SK-N-SH (cell line): ENCODE measurements around the gene RPGRIP1L. TPM values are rescaled to one million over a fixed set of nuclear protein-coding genes. Genes with fewer than 3 reads are reported as not detected.
"Not testable (repeated sequence)": the region's sequence is repeated elsewhere in the genome, so short reads cannot be mapped to it uniquely, and the experiment has no call there.

ENCODE experiments used
- CTCF ChIA-PET: fragments of 300-600, 350-600 bp; formaldehyde crosslinking; extraction: SDS; loops from one replicate; lab custom pipeline; 2021; lab: Yijun Ruan, JAX
- POLR2A ChIA-PET: fragments of 350-600 bp; sonication (Branson Sonifier 250); formaldehyde crosslinking; extraction: SDS; loops from one replicate; lab custom pipeline; 2020; ENCODE audit warnings: antibody characterized with exemption, inconsistent platforms; lab: Yijun Ruan, JAX
- DNase-seq: peaks from one replicate; pipeline ENCODE4 v3.0.0; 2012
- H2AFZ ChIP-seq: fragments of 200-600 bp; sonication (generic); 2 replicates; pipeline ENCODE4 v1.8.1; 2016; ENCODE audit warnings: antibody characterized with exemption, mild to moderate bottlenecking, low read depth
- H3F3A ChIP-seq: fragments of 200-600 bp; sonication (generic); replicated peaks from 2 replicates; pipeline ENCODE3; 2016; ENCODE audit warnings: antibody characterized with exemption, mild to moderate bottlenecking; ENCODE audit not compliant: insufficient read depth
- H3K27ac ChIP-seq, 2 experiments: fragments of 200-500 bp in 1 of 2; fragments of 200-600 bp in 1 of 2; sonication (Bioruptor generic) in 1 of 2; sonication (generic), shearing (Covaris generic) in 1 of 2; 2 replicates each; pipeline versions ENCODE4 v1.5.1 to v1.6.1; 2014 to 2016; ENCODE audit warnings: low read depth in 2 of 2, inconsistent platforms in 1 of 2, low read length in 1 of 2, mild to moderate bottlenecking in 1 of 2, mixed read lengths in 1 of 2
- H3K27me3 ChIP-seq: fragments of 200-600 bp; sonication (generic), shearing (Covaris generic); 2 replicates; pipeline ENCODE4 v1.6.1; 2016; ENCODE audit warnings: mixed run types; ENCODE audit not compliant: insufficient read depth
- H3K36me3 ChIP-seq, 2 experiments: fragments of 200-500 bp in 1 of 2; fragments of 200-600 bp in 1 of 2; sonication (Bioruptor generic) in 1 of 2; sonication (generic) in 1 of 2; replicated peaks in 1 of 2; 2 replicates each; pipeline versions ENCODE3 to v1.5.1; 2014 to 2016; ENCODE audit warnings: low read length in 1 of 2, mild to moderate bottlenecking in 1 of 2; ENCODE audit not compliant: insufficient read depth in 2 of 2, control insufficient read depth in 1 of 2
- H3K4me1 ChIP-seq, 2 experiments: fragments of 200-500 bp in 1 of 2; fragments of 200-600 bp in 1 of 2; sonication (Bioruptor generic) in 1 of 2; sonication (generic), shearing (Covaris generic) in 1 of 2; 2 replicates each; pipeline versions ENCODE4 v1.5.1 to v1.6.1; 2014 to 2016; ENCODE audit warnings: low read depth in 1 of 2, low read length in 1 of 2, mixed run types in 1 of 2; ENCODE audit not compliant: insufficient read depth in 2 of 2, control insufficient read depth in 1 of 2
- H3K4me2 ChIP-seq: fragments of 200-600 bp; sonication (generic), shearing (Covaris generic); 2 replicates; pipeline ENCODE4 v1.6.1; 2017; ENCODE audit warnings: mixed run types
- H3K4me3 ChIP-seq, 2 experiments: fragments of 200-500 bp in 1 of 2; fragments of 200-600 bp in 1 of 2; sonication (Bioruptor generic) in 1 of 2; sonication (generic), shearing (Covaris generic) in 1 of 2; 2 replicates each; pipeline versions ENCODE4 v1.5.1 to v1.8.1; 2014 to 2016; ENCODE audit warnings: low read depth in 2 of 2, inconsistent platforms in 1 of 2, low read length in 1 of 2, mild to moderate bottlenecking in 1 of 2, mixed read lengths in 1 of 2, moderate library complexity in 1 of 2
- H3K79me2 ChIP-seq: fragments of 200-600 bp; sonication (generic); 2 replicates; pipeline ENCODE4 v1.8.1; 2017; ENCODE audit warnings: mild to moderate bottlenecking; ENCODE audit not compliant: insufficient read depth
- H3K9ac ChIP-seq: fragments of 200-600 bp; sonication (generic); 2 replicates; pipeline ENCODE4 v1.6.1; 2017; ENCODE audit warnings: mixed run types
- H3K9me2 ChIP-seq: fragments of 200-600 bp; sonication (generic); 2 replicates; pipeline ENCODE4 v1.6.1; 2017; ENCODE audit warnings: mixed run types
- H3K9me3 ChIP-seq: fragments of 200-600 bp; sonication (generic); 2 replicates; pipeline ENCODE4 v1.6.1; 2017; ENCODE audit warnings: mixed run types, mild to moderate bottlenecking, moderate library complexity
- H4K20me1 ChIP-seq: fragments of 200-600 bp; sonication (generic); 2 replicates; pipeline ENCODE4 v1.6.1; 2017; ENCODE audit warnings: mild to moderate bottlenecking, mixed run types; ENCODE audit not compliant: insufficient read depth
- CHD2 ChIP-seq: fragments of 150-350 bp; IDR thresholded peaks from 2 replicates; pipeline ENCODE4 v1.6.1; 2018; ENCODE audit warnings: low read length; ENCODE audit not compliant: partially characterized antibody
- CTCF ChIP-seq: fragments of 200-600 bp; sonication (generic); IDR thresholded peaks from 2 replicates; pipeline ENCODE4 v1.6.1; 2017; ENCODE audit warnings: antibody characterized with exemption, mild to moderate bottlenecking, moderate library complexity
- ELF1 ChIP-seq: IDR thresholded peaks from 2 replicates; pipeline ENCODE4 v1.4.0; 2012
- FOSL2 ChIP-seq: IDR thresholded peaks from 2 replicates; pipeline ENCODE4 v1.4.0; 2012; ENCODE audit warnings: low read depth, mild to moderate bottlenecking, moderate library complexity, borderline replicate concordance
- GATA2 ChIP-seq: sonication (generic); formaldehyde crosslinking; IDR thresholded peaks from 2 replicates; pipeline ENCODE4 v1.5.0; 2020; ENCODE audit warnings: mild to moderate bottlenecking, missing genetic modification reagents
- MAX ChIP-seq: IDR thresholded peaks from 2 replicates; pipeline ENCODE4 v1.4.0; 2012; ENCODE audit warnings: low read depth
- MEF2A ChIP-seq: IDR thresholded peaks from 2 replicates; pipeline ENCODE4 v1.4.0; 2012; ENCODE audit warnings: low read depth, borderline replicate concordance
- MXI1 ChIP-seq: IDR thresholded peaks from 2 replicates; pipeline ENCODE4 v1.6.1; 2012; ENCODE audit warnings: mild to moderate bottlenecking, low read depth, low read length, improper control_type of control experiment
- NFIC ChIP-seq: IDR thresholded peaks from 2 replicates; pipeline ENCODE4 v1.4.0; 2012; ENCODE audit warnings: borderline replicate concordance
- NRF1 ChIP-seq: IDR thresholded peaks from 2 replicates; pipeline ENCODE4 v1.6.1; 2012; ENCODE audit warnings: low read depth, mild to moderate bottlenecking, low read length
- POLR2AphosphoS5 ChIP-seq: IDR thresholded peaks from 2 replicates; pipeline ENCODE4 v1.6.1; 2012; ENCODE audit warnings: low read depth, low read length
- RFX5 ChIP-seq: IDR thresholded peaks from 2 replicates; pipeline ENCODE4 v1.6.1; 2012; ENCODE audit warnings: mild to moderate bottlenecking, improper control_type of control experiment, low read length
- RXRA ChIP-seq: IDR thresholded peaks from 2 replicates; pipeline ENCODE4 v1.4.0; 2012; ENCODE audit warnings: low read depth, mild to moderate bottlenecking, borderline replicate concordance
- SIN3A ChIP-seq: IDR thresholded peaks from 2 replicates; pipeline ENCODE4 v1.6.1; 2012; ENCODE audit warnings: low read depth, mild to moderate bottlenecking, low read length, moderate library complexity, borderline replicate concordance
- TAF1 ChIP-seq: IDR thresholded peaks from 2 replicates; pipeline ENCODE4 v1.6.1; 2012; ENCODE audit warnings: low read depth, mild to moderate bottlenecking, low read length, moderate library complexity, borderline replicate concordance
- TCF12 ChIP-seq: IDR thresholded peaks from 2 replicates; pipeline ENCODE4 v1.4.0; 2012
- TEAD4 ChIP-seq: IDR thresholded peaks from 2 replicates; pipeline ENCODE4 v1.4.0; 2012; ENCODE audit warnings: mild to moderate bottlenecking, borderline replicate concordance; ENCODE audit not compliant: insufficient read depth
- USF1 ChIP-seq: IDR thresholded peaks from 2 replicates; pipeline ENCODE4 v1.4.0; 2012; ENCODE audit warnings: low read depth, borderline replicate concordance
- USF2 ChIP-seq: fragments of 150-350 bp; IDR thresholded peaks from 2 replicates; pipeline ENCODE4 v1.6.1; 2017; ENCODE audit warnings: antibody characterized with exemption, low read length, low read depth, borderline replicate concordance
- YY1 ChIP-seq: IDR thresholded peaks from 2 replicates; pipeline ENCODE4 v1.4.0; 2012; ENCODE audit warnings: low read depth, mild to moderate bottlenecking
- WGBS: methylation state at CpG from one replicate; pipeline ENCODE4 v1.1.6; 2017; ENCODE audit warnings: low lambda C conversion rate; 5-methylcytosine and 5-hydroxymethylcytosine counted together
- polyA plus RNA-seq, 3 experiments: library from polyadenylated mRNA; depleted of rRNA; stranded (reverse); fragments of >200 nt; gene quantifications; 2 replicates each; pipeline ENCODE4 v1.2.3, GENCODE V29; 2012

Gene RPGRIP1L
- polyA plus RNA-seq, 1 of the 3 experiments (the other 2 are of a cell fraction): 5.7 TPM

- H3K27me3 ChIP-seq, H3K4me2 ChIP-seq, H3K79me2 ChIP-seq, DNase-seq, H3K9ac ChIP-seq, H3K9me2 ChIP-seq, H3K27ac ChIP-seq, H3K4me3 ChIP-seq, H3K4me1 ChIP-seq, POLR2A ChIA-PET, H3F3A ChIP-seq, H2AFZ ChIP-seq, H4K20me1 ChIP-seq, H3K9me3 ChIP-seq, CTCF ChIA-PET: not testable (repeated sequence)
- 95% methylated on average over 3 of the region's 3 CpGs for WGBS
- H3K36me3 ChIP-seq: peaks cover 37 to 38% of the 10 kb centered on the region in 2 experiments
Observed at GRCh38 chr16:53685334-53685733, 18.3 kb downstream of the RPGRIP1L start.

GRCh38 chr16:53681354-53681753 is 22.3 kb downstream of the RPGRIP1L start:
- H3K4me1 ChIP-seq: peaks cover 0 to 3% of the 10 kb centered on the region in 2 experiments; a peak in 2 of 4 replicates
- no peak overlapping the region for H3K4me2 ChIP-seq
- no peaks in the 10 kb centered on the region for H3K9me3 ChIP-seq
- H3K36me3 ChIP-seq: peaks cover 22 to 30% of the 10 kb centered on the region in 2 experiments
- H4K20me1 ChIP-seq: no peaks in the 10 kb centered on the region
- H2AFZ ChIP-seq: no peak overlapping the region
- no peaks in the 10 kb centered on the region for H3K27me3 ChIP-seq
- no peak for TF ChIP-seq MEF2A
- H3K9ac ChIP-seq: no peak overlapping the region
- H3K4me3 ChIP-seq: no peak overlapping the region
- ChIA-PET CTCF (interaction anchor here (0.7 kb wide), 1 partner anchor 62 kb away, joined by 4 read pairs; no protein-coding TSS in a partner anchor), POLR2A (no interaction called here)
- H3F3A ChIP-seq: no peaks in the 10 kb centered on the region
- no peaks in the 10 kb centered on the region for H3K79me2 ChIP-seq
- DNase-seq: no peak
- H3K9me2 ChIP-seq: no peaks in the 10 kb centered on the region
- WGBS: 94% methylated on average over 2 of the region's 2 CpGs
- H3K27ac ChIP-seq: no peak overlapping the region

- CTCF ChIA-PET: no interaction called here
- Histone ChIP-seq H3K9me2 (no peaks in the 10 kb centered on the region), H4K20me1 (no peaks in the 10 kb centered on the region), H3K9ac (no peak overlapping the region), H3K9me3 (no peaks in the 10 kb centered on the region), H3K4me1 (peaks cover 0 to 3% of the 10 kb centered on the region in 2 experiments; a peak in 2 of 4 replicates), H3K4me3 (no peak overlapping the region), H3K79me2 (no peaks in the 10 kb centered on the region), H3F3A (no peaks in the 10 kb centered on the region), H2AFZ (no peak overlapping the region), H3K27me3 (no peaks in the 10 kb centered on the region), H3K4me2 (no peak overlapping the region), H3K27ac (no peak overlapping the region), H3K36me3 (peaks cover 22 to 26% of the 10 kb centered on the region in 2 experiments)
- POLR2A ChIA-PET: no interaction called here
- TF ChIP-seq NFIC (no peak), GATA2 (CRISPR knock-in tag) (no peak), YY1 (no peak), TAF1 (no peak), FOSL2 (no peak), MXI1 (no peak), TCF12 (no peak), CTCF (no peak), USF1 (no peak), MAX (no peak), RXRA (no peak), ELF1 (no peak), TEAD4 (no peak), RFX5 (no peak), NRF1 (no peak), POLR2AphosphoS5 (no peak), SIN3A (no peak), USF2 (no peak), CHD2 (no peak)
- WGBS: 95% methylated on average over 2 of the region's 2 CpGs
- DNase-seq: no peak
Observed at GRCh38 chr16:53680756-53681155, 22.9 kb downstream of the RPGRIP1L start.
